HEK293T (cell line): ENCODE data around the gene PXMP4.
"Not testable (repeated sequence)": the region's sequence is repeated elsewhere in the genome, so short reads cannot be mapped to it uniquely, and the experiment has no call there.

ENCODE experiments used
- CTCF ChIA-PET: fragments of 350-600 bp; formaldehyde crosslinking; extraction: SDS; loops from one replicate; lab custom pipeline; 2021; ENCODE audit warnings: antibody characterized with exemption, inconsistent platforms; lab: Yijun Ruan, JAX
- POLR2A ChIA-PET: fragments of 350-600 bp; formaldehyde crosslinking; extraction: SDS; loops from one replicate; lab custom pipeline; 2020; ENCODE audit warnings: antibody characterized with exemption, inconsistent platforms; lab: Yijun Ruan, JAX
- DNase-seq: peaks from one replicate; pipeline ENCODE4 v3.0.0; 2012; ENCODE audit warnings: mixed read lengths; ENCODE audit errors: extremely low spot score
- ARNT ChIP-seq: fragments of 450-650 bp; IDR thresholded peaks from 2 replicates; pipeline ENCODE4 v1.6.1; 2017; ENCODE audit warnings: mild to moderate bottlenecking
- BHLHE40 ChIP-seq: fragments of 450-650 bp; IDR thresholded peaks from 2 replicates; pipeline ENCODE4 v1.6.1; 2016; ENCODE audit warnings: mild to moderate bottlenecking, moderate library complexity, borderline replicate concordance
- CTBP1 ChIP-seq: fragments of 450-650 bp; IDR thresholded peaks from 2 replicates; pipeline ENCODE4 v1.6.1; 2016; ENCODE audit warnings: borderline replicate concordance
- ELF4 ChIP-seq: fragments of 450-650 bp; IDR thresholded peaks from 2 replicates; pipeline ENCODE4 v1.6.1; 2017; ENCODE audit warnings: antibody characterized with exemption
- FOXA1 ChIP-seq: fragments of 450-650 bp; IDR thresholded peaks from 2 replicates; pipeline ENCODE4 v1.6.1; 2016; ENCODE audit warnings: mild to moderate bottlenecking
- FOXK2 ChIP-seq: fragments of 450-650 bp; IDR thresholded peaks from 2 replicates; pipeline ENCODE4 v1.6.1; 2016; ENCODE audit warnings: mild to moderate bottlenecking
- FOXM1 ChIP-seq: fragments of 450-650 bp; IDR thresholded peaks from 2 replicates; pipeline ENCODE4 v1.6.1; 2017; ENCODE audit warnings: mild to moderate bottlenecking, borderline replicate concordance
- HDGF ChIP-seq: fragments of 450-650 bp; IDR thresholded peaks from 2 replicates; pipeline ENCODE4 v1.6.1; 2017; ENCODE audit warnings: antibody characterized with exemption, borderline replicate concordance
- L3MBTL2 ChIP-seq: fragments of 450-650 bp; conservative IDR thresholded peaks from 2 replicates; pipeline ENCODE4 v1.6.1; 2016; ENCODE audit warnings: mild to moderate bottlenecking
- LEF1 ChIP-seq: fragments of 450-650 bp; IDR thresholded peaks from 2 replicates; pipeline ENCODE4 v1.6.1; 2017; ENCODE audit warnings: mild to moderate bottlenecking, borderline replicate concordance
- NFRKB ChIP-seq: fragments of 450-650 bp; IDR thresholded peaks from 2 replicates; pipeline ENCODE4 v1.6.1; 2016; ENCODE audit warnings: mild to moderate bottlenecking, moderate library complexity
- SP1 ChIP-seq: fragments of 450-650 bp; IDR thresholded peaks from 2 replicates; pipeline ENCODE4 v1.6.1; 2017
- SUZ12 ChIP-seq: fragments of 450-650 bp; IDR thresholded peaks from 2 replicates; pipeline ENCODE4 v1.6.1; 2016; ENCODE audit warnings: mild to moderate bottlenecking
- TARDBP ChIP-seq: fragments of 450-650 bp; IDR thresholded peaks from 2 replicates; pipeline ENCODE4 v1.6.1; 2016
- ZNF384 ChIP-seq: fragments of 450-650 bp; IDR thresholded peaks from 2 replicates; pipeline ENCODE4 v1.6.1; 2016
- TF ChIP-seq, protein P1 (sequence below): fragments of 450-650 bp; IDR thresholded peaks from 2 replicates; pipeline ENCODE4 v1.6.1; 2016

PXMP4 gene

DNA sequence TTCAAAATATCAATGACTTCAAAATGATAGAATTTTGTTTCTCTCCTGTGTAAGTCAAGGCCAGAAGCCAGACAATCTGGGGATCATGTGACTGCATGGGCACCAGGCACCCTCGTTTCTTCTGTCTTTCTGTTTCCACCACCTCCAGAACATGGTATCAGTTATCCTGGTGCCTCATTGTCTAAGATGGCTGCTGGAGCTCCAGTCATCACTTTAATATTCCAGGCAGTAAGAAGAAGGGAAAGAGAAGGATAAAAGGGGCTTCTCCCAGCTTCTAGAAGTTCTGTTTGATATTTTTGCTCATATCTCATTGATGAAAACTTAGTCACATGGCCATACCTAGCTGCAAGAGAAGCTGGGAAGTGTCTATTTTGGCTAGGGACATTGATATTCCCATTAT lies 37.3 kb upstream of the PXMP4 start:
- ChIA-PET CTCF (no interaction called here), POLR2A (no interaction called here)
- DNase-seq: no peak
- TF ChIP-seq L3MBTL2 (no peak), FOXA1 (no peak), SUZ12 (no peak), LEF1 (no peak)
- TF ChIP-seq, protein P1, sequence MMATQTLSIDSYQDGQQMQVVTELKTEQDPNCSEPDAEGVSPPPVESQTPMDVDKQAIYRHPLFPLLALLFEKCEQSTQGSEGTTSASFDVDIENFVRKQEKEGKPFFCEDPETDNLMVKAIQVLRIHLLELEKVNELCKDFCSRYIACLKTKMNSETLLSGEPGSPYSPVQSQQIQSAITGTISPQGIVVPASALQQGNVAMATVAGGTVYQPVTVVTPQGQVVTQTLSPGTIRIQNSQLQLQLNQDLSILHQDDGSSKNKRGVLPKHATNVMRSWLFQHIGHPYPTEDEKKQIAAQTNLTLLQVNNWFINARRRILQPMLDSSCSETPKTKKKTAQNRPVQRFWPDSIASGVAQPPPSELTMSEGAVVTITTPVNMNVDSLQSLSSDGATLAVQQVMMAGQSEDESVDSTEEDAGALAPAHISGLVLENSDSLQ: no peak

DNA sequence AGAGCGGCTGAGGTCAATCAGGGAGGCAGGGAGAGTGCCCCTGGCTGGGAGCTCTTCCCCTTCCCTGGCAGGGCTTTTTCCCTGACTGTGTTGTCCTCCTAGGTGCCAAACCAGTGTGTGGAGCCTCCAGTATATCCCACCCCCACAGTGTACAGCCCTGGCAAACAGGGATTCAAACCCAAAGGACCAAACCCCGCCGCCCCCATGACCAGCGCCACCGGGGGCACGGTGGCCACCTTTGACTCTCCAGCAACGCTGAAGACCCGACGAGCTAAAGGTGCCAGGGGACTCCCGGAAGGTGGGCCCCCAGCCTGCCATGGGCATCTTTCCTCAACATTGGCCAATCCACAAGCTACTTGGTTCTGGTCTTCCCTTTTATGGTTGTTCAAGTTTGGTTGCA lies 36.9 kb upstream of the PXMP4 start:
- CTCF ChIA-PET: no interaction called here
- POLR2A ChIA-PET: no interaction called here

DNA sequence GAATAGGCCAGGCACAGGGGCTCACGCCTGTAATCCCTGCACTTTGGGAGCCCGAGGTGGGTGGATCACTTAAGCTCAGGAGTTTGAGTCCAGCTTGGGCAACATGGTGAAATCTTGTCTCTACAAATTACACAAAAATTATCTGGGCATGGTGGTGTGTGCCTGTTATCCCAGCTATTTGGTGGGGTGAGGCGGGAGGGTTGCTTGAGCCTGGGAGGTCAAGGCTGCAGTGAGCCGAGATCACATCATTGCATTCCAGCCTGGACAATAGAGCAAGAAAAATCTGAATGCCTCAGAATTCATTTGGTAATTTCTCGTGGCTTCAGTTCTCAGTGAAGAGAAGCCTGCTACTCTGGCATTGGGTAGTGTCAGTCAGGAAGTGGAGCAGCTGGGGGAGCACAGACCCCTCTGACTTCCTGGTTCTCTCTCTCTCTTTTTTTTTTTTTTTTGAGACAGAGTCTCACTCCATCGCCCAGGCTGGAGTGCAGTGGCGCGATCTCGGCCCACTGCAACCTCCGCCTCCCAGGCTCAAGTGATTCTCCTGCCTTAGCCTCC lies 35.9 kb upstream of the PXMP4 start:
- CTCF ChIA-PET: not testable (repeated sequence)

More for the DNA sequence above, 36.9 kb upstream of the PXMP4 start:
- TF ChIP-seq ELF4: no peak
- TF ChIP-seq SP1: no peak
- TF ChIP-seq CTBP1: no peak
- TF ChIP-seq L3MBTL2: no peak
- no peak for TF ChIP-seq ARNT
- no peak for TF ChIP-seq TARDBP
- no peak for TF ChIP-seq ZNF384
- no peak for TF ChIP-seq FOXK2
- no peak for TF ChIP-seq SUZ12
- DNase-seq: no peak

DNA sequence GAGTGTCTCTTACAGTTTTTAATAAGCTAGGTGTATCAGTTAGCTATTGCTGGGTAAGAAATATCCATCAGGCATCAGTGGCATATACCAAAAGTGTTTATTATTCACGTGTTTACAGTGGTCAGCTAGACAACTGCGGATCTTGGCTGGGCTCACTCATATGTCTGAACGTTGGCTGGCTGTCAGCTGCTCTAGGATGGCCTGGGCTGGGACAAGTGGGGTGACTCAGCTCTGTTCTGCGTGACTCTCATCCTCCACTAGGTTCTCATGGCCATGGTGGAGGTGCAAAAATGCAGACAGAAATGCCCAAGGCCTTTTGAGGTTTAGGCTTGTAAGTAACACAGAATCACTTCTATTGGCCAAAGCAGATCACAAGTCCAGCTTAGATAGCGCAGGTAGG lies 33.7 kb upstream of the PXMP4 start:
- POLR2A ChIA-PET: no interaction called here
- DNase-seq: no peak
- CTCF ChIA-PET: no interaction called here
- TF ChIP-seq NFRKB (no peak), BHLHE40 (no peak), LEF1 (no peak), HDGF (no peak), TARDBP (no peak), FOXM1 (no peak), FOXA1 (no peak), CTBP1 (no peak), SP1 (no peak), ZNF384 (no peak), L3MBTL2 (no peak), FOXK2 (no peak), ARNT (no peak), ELF4 (no peak), SUZ12 (no peak)
- TF ChIP-seq, protein P1: no peak

More for the DNA sequence above, 35.9 kb upstream of the PXMP4 start:
- DNase-seq, POLR2A ChIA-PET: not testable (repeated sequence)

DNA sequence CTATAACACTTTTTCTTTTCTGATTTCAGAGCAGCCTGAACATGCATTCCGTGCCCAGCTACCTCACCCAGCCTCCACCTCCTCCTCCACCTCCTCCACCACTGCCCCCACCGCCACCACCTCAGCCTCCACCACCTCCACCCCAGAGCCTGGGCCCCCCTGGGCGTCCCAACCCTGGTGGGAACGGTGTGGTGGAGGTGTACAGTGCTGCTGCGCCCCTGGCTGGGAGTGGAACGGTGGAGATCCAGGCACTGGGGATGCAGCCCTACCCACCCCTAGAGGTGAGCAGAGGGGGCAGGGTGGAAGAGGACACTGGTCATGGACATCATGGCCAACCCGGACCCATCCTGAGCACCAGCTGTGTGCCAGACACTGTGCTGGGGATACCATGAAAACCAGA lies 33.0 kb upstream of the PXMP4 start:
- POLR2A ChIA-PET: no interaction called here
- CTCF ChIA-PET: no interaction called here
- DNase-seq: no peak
- TF ChIP-seq FOXK2 (no peak), NFRKB (no peak), BHLHE40 (no peak), ZNF384 (no peak), LEF1 (no peak), TARDBP (no peak), ARNT (no peak), FOXA1 (no peak), L3MBTL2 (no peak), SUZ12 (no peak), ELF4 (no peak), CTBP1 (no peak), SP1 (no peak), FOXM1 (no peak), HDGF (no peak)
- TF ChIP-seq, protein P1: no peak

DNA sequence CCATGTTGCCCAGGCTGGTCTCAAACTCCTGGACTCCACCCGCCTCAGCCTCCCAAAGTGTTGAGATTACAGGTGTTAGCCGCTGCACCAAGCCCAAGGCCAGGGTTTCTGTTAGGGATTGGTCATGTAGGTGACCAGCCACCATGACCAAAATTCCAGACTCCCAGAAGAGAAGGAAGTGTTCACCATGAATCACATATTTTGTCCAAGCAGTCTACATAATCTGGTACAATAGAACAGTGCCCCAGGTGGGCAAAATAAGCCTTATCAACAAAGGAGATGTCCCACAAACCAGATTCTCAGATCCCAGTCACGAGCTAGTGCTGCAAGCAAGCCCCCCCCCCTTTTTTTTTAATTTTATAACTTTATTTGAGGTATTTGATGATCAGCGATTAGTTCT lies 31.7 kb upstream of the PXMP4 start:
- TF ChIP-seq ZNF384 (no peak), NFRKB (no peak), FOXM1 (no peak), SP1 (no peak), ARNT (no peak), L3MBTL2 (no peak), FOXK2 (no peak), SUZ12 (no peak)
- DNase-seq: no peak
- POLR2A ChIA-PET: no interaction called here
- CTCF ChIA-PET: interaction anchor here (0.6 to 0.7 kb wide), 2 partner anchors 13 to 116 kb away, joined by 3 to 4 read pairs; no protein-coding TSS in a partner anchor

DNA sequence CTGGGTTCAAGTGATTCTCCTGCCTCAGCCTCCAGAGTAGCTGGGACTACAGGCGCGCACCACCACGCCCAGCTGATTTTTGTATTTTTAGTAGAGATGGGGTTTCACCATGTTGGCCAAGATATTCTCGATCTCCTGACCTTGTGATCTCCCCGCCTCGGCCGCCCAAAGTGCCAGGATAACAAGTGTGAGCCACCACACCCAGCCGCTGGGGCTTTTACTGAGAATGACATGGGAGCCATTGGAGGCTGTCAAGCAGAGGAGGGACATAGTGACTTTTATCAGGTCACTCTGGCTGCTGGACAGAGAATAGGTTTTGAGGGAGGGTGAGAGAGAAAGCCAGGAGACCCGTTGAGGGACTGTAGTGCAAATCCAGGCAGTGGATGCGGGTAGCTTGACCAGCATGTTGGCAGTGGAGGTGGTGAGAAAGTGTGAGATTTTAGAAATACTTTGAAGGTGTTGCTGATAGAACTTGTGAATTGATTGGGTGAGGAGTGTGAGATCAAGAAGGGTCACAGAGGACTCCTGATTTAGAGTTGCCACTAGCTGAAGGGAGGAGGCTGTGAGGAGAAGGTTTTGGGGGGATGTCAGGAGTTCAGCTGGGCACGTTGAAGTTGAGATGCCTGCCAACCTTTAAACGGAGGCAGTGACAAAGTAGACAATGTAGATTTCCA lies 26.4 kb upstream of the PXMP4 start:
- DNase-seq: no peak
- ChIA-PET POLR2A (no interaction called here), CTCF (no interaction called here)
- TF ChIP-seq FOXM1 (no peak), FOXA1 (no peak)
